ENCODE data around the gene EI24. TPM values are rescaled to one million over a fixed set of nuclear protein-coding genes. Genes with fewer than 3 reads are reported as not detected.

EI24 gene
- total and polyA plus RNA-seq, 2 experiments from 2014 or later: 132 to 174 TPM

DNA sequence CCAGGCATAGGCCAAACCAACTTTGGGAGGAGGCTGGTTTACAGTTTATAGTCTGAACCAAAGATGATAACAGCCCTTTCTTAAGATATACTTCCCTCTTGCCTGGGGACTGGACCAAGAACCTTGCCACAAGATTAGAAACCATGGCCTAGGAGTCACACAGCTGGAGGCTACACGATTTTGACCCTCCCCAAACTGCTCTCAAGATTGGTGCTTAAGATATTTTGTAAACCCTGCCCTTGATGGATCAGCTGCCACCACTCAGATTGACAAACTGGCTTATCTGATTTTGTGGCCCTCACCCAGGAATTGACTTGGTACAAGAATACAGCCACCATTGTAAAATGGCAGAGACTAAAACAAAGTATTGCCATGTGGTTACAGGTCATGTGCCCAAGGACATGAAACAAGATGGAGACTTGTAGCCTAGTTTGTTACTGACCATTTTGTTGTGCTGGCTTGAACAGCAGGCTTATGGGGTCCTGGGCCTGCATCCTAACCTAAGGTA, 17.4 kb upstream of the EI24 start (continued):
- TF ChIP-seq, protein P1, sequence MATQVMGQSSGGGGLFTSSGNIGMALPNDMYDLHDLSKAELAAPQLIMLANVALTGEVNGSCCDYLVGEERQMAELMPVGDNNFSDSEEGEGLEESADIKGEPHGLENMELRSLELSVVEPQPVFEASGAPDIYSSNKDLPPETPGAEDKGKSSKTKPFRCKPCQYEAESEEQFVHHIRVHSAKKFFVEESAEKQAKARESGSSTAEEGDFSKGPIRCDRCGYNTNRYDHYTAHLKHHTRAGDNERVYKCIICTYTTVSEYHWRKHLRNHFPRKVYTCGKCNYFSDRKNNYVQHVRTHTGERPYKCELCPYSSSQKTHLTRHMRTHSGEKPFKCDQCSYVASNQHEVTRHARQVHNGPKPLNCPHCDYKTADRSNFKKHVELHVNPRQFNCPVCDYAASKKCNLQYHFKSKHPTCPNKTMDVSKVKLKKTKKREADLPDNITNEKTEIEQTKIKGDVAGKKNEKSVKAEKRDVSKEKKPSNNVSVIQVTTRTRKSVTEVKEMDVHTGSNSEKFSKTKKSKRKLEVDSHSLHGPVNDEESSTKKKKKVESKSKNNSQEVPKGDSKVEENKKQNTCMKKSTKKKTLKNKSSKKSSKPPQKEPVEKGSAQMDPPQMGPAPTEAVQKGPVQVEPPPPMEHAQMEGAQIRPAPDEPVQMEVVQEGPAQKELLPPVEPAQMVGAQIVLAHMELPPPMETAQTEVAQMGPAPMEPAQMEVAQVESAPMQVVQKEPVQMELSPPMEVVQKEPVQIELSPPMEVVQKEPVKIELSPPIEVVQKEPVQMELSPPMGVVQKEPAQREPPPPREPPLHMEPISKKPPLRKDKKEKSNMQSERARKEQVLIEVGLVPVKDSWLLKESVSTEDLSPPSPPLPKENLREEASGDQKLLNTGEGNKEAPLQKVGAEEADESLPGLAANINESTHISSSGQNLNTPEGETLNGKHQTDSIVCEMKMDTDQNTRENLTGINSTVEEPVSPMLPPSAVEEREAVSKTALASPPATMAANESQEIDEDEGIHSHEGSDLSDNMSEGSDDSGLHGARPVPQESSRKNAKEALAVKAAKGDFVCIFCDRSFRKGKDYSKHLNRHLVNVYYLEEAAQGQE (IDR thresholded peaks at IDR 0.05; ENCODE audit: unreplicated experiment): no peak
- TF ChIP-seq, protein P2, sequence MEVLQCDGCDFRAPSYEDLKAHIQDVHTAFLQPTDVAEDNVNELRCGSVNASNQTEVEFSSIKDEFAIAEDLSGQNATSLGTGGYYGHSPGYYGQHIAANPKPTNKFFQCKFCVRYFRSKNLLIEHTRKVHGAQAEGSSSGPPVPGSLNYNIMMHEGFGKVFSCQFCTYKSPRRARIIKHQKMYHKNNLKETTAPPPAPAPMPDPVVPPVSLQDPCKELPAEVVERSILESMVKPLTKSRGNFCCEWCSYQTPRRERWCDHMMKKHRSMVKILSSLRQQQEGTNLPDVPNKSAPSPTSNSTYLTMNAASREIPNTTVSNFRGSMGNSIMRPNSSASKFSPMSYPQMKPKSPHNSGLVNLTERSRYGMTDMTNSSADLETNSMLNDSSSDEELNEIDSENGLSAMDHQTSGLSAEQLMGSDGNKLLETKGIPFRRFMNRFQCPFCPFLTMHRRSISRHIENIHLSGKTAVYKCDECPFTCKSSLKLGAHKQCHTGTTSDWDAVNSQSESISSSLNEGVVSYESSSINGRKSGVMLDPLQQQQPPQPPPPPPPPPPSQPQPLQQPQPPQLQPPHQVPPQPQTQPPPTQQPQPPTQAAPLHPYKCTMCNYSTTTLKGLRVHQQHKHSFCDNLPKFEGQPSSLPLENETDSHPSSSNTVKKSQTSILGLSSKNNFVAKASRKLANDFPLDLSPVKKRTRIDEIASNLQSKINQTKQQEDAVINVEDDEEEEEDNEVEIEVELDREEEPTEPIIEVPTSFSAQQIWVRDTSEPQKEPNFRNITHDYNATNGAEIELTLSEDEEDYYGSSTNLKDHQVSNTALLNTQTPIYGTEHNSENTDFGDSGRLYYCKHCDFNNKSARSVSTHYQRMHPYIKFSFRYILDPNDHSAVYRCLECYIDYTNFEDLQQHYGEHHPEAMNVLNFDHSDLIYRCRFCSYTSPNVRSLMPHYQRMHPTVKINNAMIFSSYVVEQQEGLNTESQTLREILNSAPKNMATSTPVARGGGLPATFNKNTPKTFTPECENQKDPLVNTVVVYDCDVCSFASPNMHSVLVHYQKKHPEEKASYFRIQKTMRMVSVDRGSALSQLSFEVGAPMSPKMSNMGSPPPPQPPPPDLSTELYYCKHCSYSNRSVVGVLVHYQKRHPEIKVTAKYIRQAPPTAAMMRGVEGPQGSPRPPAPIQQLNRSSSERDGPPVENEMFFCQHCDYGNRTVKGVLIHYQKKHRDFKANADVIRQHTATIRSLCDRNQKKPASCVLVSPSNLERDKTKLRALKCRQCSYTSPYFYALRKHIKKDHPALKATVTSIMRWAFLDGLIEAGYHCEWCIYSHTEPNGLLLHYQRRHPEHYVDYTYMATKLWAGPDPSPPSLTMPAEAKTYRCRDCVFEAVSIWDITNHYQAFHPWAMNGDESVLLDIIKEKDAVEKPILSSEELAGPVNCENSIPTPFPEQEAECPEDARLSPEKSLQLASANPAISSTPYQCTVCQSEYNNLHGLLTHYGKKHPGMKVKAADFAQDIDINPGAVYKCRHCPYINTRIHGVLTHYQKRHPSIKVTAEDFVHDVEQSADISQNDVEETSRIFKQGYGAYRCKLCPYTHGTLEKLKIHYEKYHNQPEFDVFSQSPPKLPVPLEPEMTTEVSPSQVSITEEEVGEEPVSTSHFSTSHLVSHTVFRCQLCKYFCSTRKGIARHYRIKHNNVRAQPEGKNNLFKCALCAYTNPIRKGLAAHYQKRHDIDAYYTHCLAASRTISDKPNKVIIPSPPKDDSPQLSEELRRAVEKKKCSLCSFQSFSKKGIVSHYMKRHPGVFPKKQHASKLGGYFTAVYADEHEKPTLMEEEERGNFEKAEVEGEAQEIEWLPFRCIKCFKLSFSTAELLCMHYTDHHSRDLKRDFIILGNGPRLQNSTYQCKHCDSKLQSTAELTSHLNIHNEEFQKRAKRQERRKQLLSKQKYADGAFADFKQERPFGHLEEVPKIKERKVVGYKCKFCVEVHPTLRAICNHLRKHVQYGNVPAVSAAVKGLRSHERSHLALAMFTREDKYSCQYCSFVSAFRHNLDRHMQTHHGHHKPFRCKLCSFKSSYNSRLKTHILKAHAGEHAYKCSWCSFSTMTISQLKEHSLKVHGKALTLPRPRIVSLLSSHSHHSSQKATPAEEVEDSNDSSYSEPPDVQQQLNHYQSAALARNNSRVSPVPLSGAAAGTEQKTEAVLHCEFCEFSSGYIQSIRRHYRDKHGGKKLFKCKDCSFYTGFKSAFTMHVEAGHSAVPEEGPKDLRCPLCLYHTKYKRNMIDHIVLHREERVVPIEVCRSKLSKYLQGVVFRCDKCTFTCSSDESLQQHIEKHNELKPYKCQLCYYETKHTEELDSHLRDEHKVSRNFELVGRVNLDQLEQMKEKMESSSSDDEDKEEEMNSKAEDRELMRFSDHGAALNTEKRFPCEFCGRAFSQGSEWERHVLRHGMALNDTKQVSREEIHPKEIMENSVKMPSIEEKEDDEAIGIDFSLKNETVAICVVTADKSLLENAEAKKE (CRISPR knock-in tag; IDR thresholded peaks at IDR 0.05): no peak
- TF ChIP-seq CREB1 (CRISPR knock-in tag; IDR thresholded peaks at IDR 0.05; ENCODE audit: low read depth): no peak

DNA sequence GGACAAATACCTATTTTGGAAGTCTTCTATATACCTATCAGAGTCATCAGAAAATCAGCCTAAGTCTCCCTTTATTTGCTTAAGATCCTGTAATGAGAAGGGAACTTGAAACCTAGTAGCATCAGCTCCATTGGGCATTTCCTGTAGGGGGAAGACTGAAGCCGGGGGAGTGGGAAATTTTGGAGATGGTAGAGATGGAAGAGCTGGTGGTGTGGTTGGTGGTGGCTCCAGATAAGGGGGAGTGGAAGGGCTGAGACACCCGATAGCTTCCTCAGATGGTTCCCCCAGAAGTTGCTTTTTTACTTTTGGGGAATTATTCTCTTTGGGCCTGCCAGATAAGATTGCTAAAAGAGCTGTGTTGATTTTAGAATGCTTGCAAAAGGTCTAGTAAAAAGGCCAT, 16.4 kb upstream of the EI24 start:
- no peak overlapping the region for H3K27ac Mint-ChIP-seq
- Histone ChIP-seq H3K9me2 (ENCODE audit: insufficient read depth) (no peaks in the 10 kb centered on the region), H3K79me2 (replicated peaks; ENCODE audit: insufficient read depth) (no peaks in the 10 kb centered on the region), H3K4me2 (no peak overlapping the region), H3F3A (replicated peaks; ENCODE audit: low read depth) (no peaks in the 10 kb centered on the region), H3K27me3 (ENCODE audit: insufficient read depth) (no peaks in the 10 kb centered on the region), H2AFZ (no peak overlapping the region), H3K36me3 (ENCODE audit: insufficient read depth) (peaks cover 12% of the 10 kb centered on the region; the same call in 1 of the 2 replicates), H3K4me1 (ENCODE audit: insufficient read depth) (no peaks in the 10 kb centered on the region), H3K27ac (ENCODE audit: low read depth) (no peak overlapping the region), H4K20me1 (replicated peaks; ENCODE audit: insufficient read depth) (no peaks in the 10 kb centered on the region), H3K4me3 (no peak overlapping the region)
- ATAC-seq (no peak), DNase-seq (ENCODE audit: low spot score) (no peak)
- peaks cover 55% of the 10 kb centered on the region for H3K9me3 Mint-ChIP-seq
- no peaks in the 10 kb centered on the region for H3K4me1 Mint-ChIP-seq
- H3K4me3 Mint-ChIP-seq: no peak overlapping the region
- peaks cover 37% of the 10 kb centered on the region for H3K36me3 Mint-ChIP-seq (ENCODE audit: low read depth)
- peaks cover 4% of the 10 kb centered on the region for H3K27me3 Mint-ChIP-seq (ENCODE audit: insufficient read depth, low read depth, poor library complexity)
- TF ChIP-seq JUNB (IDR thresholded peaks at IDR 0.05; ENCODE audit: unreplicated experiment): no peak
- no peak for TF ChIP-seq ZNF114 (CRISPR knock-in tag; IDR thresholded peaks at IDR 0.05)
- TF ChIP-seq, protein P1 (IDR thresholded peaks at IDR 0.05; ENCODE audit: unreplicated experiment): no peak
- TF ChIP-seq NANOG (IDR thresholded peaks at IDR 0.05; ENCODE audit: borderline replicate concordance): no peak
